Ovary (tissue), 3 donors: ENCODE results near the gene POLE2.

ENCODE experiments used
- CTCF ChIP-seq, 3 donors: fragments of 450-650 bp in 2 of 3; fragments of 200-600 bp in 1 of 3; IDR thresholded peaks; one replicate each; pipeline versions ENCODE4 v1.5.1 to v1.8.0; 2016 to 2022; ENCODE audit warnings: antibody characterized with exemption in 3 of 3, mild to moderate bottlenecking in 1 of 3
- POLR2A ChIP-seq: fragments of 450-650 bp; IDR thresholded peaks from one replicate; pipeline ENCODE4 v1.6.1; 2017; ENCODE audit warnings: antibody characterized with exemption, mild to moderate bottlenecking, moderate library complexity
- donor health status: DM: no; HTN: no; CAD: no.

DNA sequence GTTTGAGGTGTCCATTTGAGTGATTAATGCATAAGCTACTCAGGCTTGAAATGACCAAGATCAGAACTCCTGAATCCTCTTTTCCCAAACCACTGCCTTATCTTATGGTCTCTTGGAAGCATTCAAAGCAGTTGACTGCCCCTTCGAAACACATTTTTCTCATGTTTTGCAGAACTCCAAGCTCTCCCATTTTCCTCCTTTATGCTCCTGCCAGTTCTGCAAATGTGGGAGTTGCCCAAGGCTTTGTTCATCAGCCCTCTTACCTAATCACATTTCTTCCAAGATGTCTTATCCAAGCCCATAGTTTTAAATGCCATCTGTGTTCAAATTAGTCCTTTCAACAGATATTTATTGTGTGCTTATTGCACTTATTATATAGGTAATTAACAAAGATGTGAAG, 51.1 kb downstream of the POLE2 start:
- TF ChIP-seq CTCF (IDR thresholded peaks at IDR 0.05), result no peak
- no peak for TF ChIP-seq POLR2A
